ENCODE results near the gene MIX23.

Gene MIX23

DNA sequence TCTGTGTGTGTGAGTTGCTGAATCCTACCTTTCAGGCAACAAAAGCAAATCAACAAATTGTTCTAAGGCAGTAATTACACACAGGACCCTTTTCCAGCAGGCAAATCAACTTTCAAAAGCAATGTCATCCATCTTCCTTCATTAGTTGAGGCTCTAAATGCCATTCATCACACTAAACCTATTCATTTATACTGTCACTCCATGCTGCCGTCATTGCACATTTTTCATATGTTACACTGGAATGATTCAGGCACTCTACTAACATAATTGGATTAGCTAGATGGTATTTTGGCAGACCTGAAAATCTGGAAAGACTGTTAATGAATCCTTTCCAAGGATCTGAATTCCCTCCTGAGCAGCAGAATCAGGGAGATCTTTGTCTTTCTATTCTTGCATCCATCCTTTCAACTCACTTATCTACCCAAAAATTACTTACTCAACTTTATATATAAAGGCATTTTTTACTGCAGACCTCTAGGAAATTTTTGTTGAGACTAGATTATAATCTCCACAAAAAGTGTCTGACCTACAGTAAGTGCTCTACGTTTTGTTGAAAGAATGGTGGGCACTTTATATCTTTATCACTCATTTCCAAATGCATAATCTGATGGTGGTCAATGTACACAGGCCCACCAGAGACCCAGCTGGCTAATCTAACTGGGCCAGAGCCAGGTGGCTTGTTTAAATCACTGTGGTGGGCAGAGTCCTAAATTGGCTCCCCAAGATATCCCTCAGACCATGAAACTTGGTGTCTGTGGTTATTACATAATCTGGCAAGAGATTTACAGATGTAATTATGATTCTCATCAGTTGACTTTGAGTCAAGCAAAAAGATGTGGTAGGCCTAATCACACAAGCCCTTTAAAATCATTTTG lies 25.0 kb downstream of the MIX23 start:
- intact Hi-C loops (cut with DNase I) = no loop called here
- DNase-seq = no peak

GRCh38 chr3:122356402-122356801 lies 26.6 kb downstream of the MIX23 start:
- intact Hi-C loops (cut with DNase I) = no loop called here
- DNase-seq = peak in 19 of 42 donors; percentile 5 to 45 (median 16)

GRCh38 chr3:122355612-122356011 lies 27.4 kb downstream of the MIX23 start:
- intact Hi-C loops (cut with DNase I) = no loop called here

DNA sequence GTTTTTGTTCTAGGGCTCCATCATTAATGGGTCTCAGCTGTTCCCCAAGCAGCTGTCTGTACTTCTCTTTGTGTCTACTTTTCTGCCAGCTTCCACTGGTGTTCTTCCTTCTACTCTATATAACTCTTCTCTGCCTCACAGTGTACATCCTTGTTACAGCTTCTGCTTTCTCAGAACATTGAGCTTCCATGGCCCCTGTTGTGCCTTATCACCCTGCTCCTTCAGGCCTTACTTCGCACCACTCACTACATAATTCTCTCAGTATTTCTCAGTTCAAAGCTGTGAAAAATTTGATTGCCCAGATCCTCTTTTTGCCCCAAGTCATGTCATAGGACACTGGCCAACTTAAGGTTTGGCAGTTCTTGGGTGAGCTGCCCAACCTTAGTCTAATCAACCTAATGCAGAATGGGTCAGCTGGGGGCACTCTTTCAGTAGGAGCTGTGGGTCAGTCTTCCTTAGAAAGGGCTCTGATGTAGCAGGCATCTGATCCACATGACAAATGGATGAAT lies 29.1 kb downstream of the MIX23 start:
- DNase-seq = no peak
- intact Hi-C loops (cut with DNase I) = no loop called here

More at GRCh38 chr3:122355612-122356011, 27.4 kb downstream of the MIX23 start:
- DNase-seq = no peak

- intact Hi-C loops (cut with DNase I) = no loop called here
- DNase-seq = no peak
Observed at GRCh38 chr3:122353215-122353614, 29.8 kb downstream of the MIX23 start.

DNA sequence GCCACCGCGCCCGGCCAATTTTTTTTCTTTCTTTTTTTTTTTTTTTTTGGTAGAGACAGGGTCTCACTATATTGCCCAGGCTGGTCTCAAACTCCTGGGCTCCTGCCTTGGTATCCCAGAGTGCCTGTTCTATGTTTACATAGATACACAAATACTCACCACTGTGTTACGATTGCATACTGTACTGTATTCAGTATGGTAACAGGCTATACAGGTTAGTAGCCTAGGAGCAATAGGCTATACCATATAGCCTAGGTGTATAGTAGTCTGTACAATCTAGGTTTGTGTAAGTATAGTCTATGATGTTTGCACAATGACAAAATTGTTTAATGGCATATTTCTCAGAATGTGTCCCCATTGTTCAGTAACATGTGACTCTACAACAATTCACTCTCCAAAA lies 31.4 kb downstream of the MIX23 start:
- no peak for DNase-seq
- intact Hi-C loops (cut with DNase I) = no loop called here

DNA sequence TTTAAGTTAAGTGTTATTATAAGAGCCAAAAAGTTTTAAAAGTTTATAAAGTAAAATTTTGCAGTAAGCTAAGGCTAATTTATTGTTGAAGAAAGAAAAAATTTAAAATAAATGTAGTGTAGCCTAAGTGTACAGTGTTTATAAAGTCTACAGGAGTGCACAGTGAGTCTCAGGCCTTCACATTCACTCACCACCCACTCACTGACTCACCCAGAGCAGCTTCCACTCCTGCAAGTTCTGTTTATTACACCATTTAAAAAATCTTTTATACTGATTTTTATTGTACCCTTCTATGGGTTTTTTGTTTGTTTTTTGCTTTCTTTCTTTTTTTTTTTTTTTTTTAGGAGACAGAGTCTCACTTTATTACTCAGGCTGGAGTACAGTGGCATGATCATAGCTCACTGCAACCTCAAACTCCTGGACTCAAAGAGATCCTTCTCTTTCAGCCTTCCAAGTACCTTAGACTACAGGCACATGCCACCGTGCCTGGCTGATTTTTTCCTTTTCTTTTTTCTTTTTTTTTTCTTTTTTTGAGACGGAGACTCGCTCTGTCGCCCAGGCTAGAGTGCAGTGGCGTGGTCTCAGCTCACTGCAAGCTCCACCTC lies 32.1 kb downstream of the MIX23 start:
- intact Hi-C loops (cut with DNase I) = no loop called here
- DNase-seq = peak in 26 of 42 donors; percentile 3 to 63 (median 24)

DNA sequence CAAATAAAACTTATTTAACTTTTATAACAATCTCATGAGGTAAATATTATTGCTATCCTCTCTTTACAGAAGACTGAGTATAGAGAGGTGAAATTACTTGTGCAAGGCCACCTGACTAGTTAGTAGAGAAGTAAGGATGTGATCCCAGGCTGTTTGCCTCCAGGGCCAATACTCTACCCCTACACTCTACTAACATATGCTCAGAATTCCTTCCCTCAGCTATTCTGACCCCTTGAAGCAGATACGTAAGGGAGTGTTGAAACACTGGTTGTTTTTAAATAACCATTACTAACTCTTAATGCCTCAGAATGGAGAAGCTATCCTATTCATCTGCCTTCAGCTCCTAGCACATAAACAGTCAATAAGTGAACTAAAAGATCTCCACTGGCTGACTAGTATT lies 33.9 kb downstream of the MIX23 start:
- no peak for DNase-seq
- intact Hi-C loops (cut with DNase I) = no loop called here

- intact Hi-C loops (cut with DNase I) = no loop called here
- no peak for DNase-seq
Observed at GRCh38 chr3:122343654-122344053, 39.4 kb downstream of the MIX23 start.

DNA sequence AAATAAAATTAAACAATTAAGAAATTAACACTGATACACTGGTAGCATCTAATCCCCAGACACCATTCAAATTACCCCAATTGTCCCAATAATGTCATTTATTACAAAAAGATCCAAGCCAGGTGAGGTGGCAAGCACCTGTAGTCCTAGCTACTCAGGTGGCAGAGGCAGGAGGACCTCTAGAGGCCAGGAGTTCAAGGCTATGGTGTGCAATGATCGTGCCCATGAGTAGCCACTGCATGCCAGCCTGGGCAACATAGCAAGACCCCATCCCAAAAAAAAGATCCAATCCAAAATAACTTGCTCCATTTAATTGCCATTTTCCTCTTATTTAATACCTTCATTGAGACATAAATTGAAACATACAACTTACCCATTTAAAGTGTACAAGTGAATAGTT lies 40.2 kb downstream of the MIX23 start:
- no peak for DNase-seq
- intact Hi-C loops (cut with DNase I) = no loop called here

- no peak for DNase-seq
- intact Hi-C loops (cut with DNase I) = no loop called here
Observed at GRCh38 chr3:122332551-122332950, 50.5 kb downstream of the MIX23 start.

- intact Hi-C loops (cut with DNase I) = no loop called here
- DNase-seq = no peak
Observed at GRCh38 chr3:122331886-122332285, 51.1 kb downstream of the MIX23 start.

GRCh38 chr3:122325769-122326168 lies 57.3 kb downstream of the MIX23 start:
- intact Hi-C loops (cut with DNase I) = no loop called here
- DNase-seq = no peak

DNA sequence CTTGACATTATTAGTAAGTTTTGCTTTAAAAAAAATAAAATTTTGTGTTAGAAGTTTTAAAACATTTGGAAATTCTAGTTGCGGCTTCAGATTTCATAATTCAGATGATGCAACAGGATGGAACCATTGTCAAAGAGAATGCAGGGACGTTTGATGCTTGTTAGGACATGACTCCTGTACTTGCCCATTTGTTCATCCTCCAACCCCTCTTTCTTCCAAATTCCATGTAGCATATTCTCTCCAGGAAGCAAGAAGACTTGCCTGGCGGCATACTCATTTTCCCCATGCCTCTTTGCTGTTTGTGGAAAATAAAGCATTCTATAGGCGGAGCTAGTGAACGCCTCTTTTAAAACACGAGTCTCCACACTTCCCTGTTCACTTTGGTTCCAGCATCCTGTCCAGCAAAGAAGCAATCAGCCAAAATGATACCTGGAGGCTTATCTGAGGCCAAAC lies 58.1 kb downstream of the MIX23 start, which contains the start of gene CSTA:
Gene CSTA (plus strand): TSS at position 378 of the 453 bp plus-strand sequence. CDS start 45 bp downstream, at position 423.
- DNase-seq = no peak
- intact Hi-C loops (cut with DNase I) = no loop called here

DNA sequence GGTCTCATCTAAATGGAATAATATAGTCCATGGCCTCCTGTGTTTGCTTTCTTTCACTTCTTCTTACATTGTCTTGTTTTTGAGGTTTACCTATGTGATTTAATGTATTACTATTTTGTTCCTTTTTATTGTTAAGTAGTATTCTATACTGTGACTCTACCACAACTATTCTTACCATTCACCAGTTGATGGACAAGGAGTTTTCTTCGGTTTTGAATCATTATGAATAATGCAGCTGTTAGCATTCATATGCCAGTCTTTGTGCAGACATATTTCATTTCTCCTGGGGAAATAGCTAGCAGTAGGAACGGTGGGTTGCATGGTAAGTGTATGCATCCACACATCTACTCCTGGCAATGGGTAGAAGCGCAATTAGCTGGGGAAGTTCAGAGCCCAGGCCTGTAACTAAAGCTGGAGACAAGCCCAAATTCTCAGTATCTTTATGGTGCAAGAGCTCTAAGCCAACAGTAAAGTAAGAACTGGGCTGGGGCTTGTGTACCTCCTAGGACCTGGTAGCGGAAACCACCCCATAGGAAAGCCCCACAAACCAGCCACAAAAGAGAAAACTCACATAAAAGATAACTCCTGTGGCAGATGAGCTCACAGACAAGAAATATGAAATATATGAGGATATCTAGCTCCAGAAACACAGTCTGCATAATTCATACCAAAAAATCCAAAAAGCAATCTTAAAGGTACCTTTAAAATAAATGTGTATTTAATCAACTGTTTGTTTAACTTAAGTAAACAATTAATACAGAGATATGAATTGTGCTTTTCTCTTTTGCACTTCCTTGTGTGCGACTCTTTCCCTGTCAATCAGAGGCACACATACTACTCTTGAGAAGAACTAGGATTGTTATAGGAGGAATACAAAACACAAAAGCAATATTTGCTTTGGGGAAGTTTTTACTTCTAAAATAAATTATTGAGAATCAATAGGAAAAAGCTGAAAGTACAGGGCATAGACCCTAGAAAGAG lies 60.6 kb downstream of the MIX23 start:
- no peak for DNase-seq
- intact Hi-C loops (cut with DNase I) = no loop called here

DNA sequence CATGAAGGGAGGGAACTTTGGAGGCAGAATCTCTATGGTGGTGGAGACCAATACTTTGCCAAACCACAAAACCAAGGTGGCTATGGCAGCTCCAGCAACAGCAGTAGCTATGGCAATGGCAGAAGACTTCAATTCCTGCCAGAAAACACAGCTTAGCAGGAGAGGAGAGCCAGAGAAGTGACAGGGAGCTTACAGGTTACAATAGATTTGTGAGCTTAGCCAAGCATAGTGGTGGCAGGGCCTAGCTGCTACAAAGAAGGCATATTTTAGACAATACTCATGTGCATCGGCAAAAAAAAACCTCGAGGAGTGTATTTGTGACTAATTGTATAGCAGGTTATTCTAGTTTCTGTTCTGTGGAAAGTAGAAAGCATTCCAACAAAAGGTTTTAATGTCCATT lies 64.4 kb downstream of the MIX23 start:
- intact Hi-C loops (cut with DNase I) = no loop called here
- no peak for DNase-seq

GRCh38 chr3:122316368-122316767 lies 66.7 kb downstream of the MIX23 start:
- no peak for DNase-seq
- intact Hi-C loops (cut with DNase I) = no loop called here

DNA sequence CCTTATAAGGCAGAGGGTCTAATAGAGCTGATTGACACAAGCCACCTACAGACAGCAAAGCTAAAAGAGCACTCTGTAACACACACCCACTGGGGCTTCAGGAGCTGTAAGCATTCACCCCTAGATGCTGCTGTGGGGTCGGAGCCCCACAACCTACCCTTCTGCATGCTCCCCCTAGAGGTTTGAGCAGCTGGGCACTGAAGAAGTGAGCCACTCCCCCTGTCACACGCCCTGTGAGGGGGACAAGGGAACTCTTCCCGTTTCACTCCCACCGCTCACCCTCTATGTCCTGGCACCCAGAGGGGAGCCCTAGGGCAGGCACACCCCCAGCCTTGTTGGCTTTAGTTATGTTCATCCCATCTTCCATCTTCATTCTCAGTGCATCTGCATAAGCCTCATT lies 67.4 kb downstream of the MIX23 start:
- intact Hi-C loops (cut with DNase I) = no loop called here
- DNase-seq = no peak

DNA sequence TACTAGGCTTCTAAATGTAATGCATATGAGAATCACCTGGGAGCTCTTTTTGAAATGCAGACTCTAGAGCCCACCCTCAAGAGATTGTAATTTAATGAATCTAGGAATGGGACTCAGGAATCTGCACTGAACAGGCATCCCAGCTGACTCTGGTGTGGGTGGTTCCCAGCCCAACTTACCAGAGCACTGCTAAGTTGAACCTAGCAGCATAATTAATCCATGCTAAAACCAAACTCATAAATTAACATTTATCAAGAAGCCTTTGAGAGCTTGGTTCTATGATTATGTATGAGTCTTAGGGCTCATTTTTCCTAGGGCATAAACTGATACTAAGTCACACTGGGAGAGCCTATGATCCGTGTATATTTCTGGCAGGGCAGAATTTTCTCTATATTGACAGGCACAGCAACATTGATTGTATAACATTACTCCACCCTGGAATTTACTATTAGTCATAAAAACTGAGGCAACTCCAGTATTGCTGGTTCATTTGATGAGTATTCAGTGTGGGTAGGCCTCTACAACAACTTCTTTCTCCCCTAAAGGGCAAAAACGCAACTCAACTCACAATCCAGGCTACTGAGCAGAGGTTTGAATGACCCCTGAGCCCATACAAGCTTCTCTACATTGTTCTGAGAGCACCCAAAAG lies 68.7 kb downstream of the MIX23 start:
- intact Hi-C loops (cut with DNase I) = no loop called here
- DNase-seq = peak in 2 of 42 donors; percentile 6 to 13
